HL-60/S4 (cell line): ENCODE data around the gene ANKRD2.
"Not testable (repeated sequence)": the region's sequence is repeated elsewhere in the genome, so short reads cannot be mapped to it uniquely, and the experiment has no call there.

ENCODE experiments used
- in situ Hi-C: fragments of 300-500 bp; cut with MboI; formaldehyde crosslinking; loops from 2 replicates; pipeline ENCODE4 v1.14.3; 2022; ENCODE audit warnings: low sequenced_read_pairs

Gene ANKRD2

DNA sequence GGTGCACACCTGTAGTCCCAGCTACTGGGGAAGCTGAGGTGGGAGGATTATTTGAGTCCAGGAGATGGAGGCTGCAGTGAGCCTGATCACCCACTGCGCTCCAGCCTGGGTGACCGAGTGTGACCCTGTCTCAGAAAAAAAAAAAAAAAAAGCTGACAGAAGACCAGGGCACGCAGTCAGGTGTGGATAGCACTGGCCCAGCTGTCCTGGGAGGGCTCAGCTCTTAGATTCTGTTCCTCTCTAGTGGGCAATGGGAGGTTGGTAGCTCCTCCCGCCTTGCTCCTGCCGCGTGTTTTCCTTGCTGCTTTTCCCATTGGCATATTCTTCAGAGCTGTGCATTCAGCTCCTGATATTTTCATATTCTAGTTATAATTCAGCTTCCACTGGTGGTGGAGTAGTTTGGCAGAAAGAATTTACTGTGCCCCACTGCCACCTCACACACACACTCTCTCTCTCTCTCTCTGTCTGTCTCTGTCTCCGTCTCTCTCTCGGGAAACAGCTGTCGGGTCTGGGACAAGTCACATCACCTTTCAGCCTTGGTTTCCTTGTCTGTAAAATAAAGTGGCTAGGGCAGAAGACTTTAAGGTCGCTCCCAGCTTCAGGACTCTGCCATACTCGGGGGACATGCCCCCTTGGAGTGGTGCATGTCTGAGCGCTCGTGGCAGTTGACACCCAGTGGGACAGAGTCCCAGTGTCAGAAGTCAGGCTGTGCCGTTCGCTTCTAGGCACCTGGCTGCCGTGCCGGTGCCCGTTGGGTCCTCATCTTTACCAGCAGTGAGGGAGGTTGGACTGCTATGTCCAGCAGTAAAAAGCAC, 25.9 kb upstream of the ANKRD2 start:
- in situ Hi-C loops, result no loop called here

DNA sequence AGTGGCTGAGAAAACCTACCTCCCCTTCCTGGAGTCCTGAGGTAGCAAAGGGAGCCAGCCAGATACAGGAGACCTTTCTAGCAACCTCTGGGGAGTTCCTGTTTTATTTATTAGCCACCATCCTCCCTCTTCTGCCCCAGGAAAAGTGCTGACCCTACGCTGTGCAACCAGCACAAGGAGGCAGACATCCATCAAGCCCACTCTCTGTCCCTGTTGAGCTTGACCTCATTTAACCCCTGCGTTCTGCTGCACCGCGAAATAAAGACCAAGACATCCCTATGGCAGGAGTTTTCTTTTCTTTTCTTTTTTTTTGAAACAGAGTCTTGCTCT, 25.3 kb upstream of the ANKRD2 start:
- in situ Hi-C loops, result no loop called here

DNA sequence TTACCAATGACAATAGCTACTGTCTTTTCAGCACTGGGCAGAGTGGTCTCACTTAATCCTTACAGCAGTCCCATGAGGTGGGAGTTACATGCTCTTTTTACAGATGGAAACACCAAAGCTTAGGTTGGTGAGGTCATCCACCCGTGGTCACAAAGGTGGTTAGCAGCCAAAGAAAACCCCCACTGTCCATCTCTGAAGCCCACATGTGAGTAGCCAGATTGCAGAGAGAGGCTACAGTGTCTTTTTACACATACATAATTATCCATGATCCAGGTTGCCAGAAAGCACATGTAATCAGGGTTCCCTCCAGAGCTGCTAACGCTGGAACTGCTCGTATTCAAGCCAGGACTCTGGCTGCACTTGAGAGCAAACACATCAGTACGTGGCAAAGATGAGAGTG, 24.6 kb upstream of the ANKRD2 start:
- in situ Hi-C loops, result no loop called here

DNA sequence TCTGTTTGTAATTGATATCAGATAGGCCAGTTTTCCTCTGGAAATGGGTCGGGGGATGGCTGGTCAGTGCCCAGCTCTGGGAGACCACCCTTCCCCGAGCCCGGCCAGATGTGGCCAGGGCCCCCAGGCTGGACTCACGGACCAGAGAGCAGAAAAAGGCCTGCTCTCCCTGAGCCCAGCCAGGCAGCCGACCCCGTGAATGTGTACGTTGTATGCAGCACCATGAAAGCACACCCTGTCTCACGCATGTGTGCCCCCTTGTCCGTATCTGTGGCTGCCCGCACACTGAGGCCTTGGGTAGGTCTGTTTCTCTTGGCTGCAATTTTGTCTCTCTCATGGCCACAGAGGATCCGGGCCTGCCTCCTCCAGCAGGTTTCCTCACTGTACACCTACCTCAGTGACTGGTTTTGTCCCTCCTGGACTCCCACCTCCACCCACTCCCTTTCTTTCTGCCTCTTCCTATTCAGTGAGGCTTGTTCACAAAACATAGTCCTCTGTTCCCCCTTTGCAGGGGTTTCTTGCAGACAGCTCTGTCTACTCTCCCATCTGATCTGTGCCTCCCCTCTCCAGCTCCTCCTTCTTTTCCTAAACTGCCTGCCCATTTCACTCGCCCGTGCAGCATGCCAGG, 23.6 kb upstream of the ANKRD2 start:
- in situ Hi-C loops, result no loop called here

DNA sequence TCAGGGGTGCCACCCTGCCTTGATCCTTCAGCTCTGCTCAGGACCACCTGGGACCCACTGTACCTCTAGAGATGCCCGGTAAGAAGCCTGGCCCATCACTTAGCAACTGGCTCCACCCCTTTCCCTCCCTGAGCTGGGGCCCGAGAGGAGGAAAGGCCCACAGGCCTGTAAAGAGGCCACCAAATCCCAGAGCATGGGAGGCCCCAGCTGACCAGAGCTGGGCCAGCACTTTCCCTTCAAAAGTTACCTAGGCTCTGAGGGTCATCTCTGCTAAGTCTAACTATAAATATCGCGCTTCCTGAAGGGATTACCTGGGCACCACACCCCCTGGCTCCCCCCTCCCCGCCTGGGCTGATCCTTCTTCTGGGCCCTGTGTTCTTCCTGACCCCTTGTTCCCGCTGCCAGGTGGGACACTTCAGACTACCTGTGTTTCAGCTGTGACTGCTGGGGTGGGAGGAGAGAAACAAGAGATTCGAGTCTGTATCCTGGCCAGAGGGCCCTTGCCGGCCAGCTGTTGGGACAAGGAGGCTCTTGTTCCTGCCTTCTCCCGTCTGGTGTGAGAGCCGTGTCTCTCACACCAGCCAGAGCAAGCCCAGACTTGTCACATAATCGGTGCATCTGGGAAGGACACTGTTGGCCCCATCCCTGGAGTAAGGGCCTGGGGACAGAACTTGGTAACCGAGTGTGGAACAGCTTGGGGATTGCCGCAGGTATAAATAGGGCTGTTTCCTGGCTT, 22.8 kb upstream of the ANKRD2 start:
- in situ Hi-C loops, result no loop called here

DNA sequence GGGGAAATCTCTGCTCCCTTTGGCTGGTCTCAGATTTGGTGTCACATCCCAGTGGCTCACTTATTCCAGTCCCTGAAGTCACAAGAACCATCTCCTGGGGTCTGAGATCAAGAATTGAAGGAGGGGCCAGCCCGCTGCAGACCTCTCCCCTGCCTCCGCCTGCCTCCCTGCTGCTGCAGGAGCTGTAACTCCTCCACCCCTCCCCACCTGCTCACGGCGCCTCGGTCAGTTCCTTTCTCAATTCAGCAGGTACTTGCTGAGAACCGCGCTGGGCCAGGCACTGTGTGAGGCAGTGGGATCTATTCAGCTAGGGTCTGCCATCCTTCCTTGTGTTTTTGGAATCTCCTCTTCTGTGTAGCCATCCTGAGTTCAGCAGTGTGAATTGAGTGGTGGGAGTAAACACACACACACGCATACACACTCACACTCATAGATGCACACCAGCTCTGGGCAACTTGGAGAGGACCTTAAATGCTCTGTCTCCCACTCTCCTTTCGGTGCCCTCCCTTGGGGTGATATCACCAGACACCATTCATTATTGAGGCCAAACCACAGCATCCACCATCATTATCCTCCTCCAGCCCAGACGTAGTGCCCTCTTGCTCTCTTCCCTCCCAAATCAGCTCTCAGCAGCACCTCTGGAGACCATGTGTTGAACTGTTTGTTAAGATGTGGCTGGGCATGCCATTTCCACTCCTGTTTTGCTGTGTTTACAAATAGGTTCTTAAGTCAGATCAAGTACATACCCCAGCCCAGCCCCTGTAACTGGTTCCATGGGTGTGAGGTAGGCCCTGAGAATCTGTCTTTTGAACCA, 22.0 kb upstream of the ANKRD2 start:
- in situ Hi-C loops, result no loop called here

DNA sequence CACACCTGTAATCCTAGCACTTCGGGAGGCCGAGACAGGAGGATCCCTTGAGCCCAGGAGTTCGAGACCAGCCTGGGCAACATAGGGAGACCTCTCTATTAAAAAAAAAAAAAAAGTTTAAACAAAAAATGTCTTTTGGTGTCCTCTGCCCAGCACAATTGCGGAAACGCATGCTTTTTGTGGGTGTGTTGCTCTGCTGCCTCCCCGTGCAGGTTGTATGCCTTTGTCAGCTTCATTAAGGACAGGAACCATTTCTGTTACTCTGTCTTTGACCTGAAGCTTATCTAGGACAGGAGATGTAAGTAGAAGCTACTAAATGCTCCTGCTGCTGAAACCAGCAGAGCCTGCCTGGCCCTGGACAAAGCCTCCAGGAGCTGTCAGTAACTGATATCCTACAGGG, 21.3 kb upstream of the ANKRD2 start:
- in situ Hi-C loops, result no loop called here

DNA sequence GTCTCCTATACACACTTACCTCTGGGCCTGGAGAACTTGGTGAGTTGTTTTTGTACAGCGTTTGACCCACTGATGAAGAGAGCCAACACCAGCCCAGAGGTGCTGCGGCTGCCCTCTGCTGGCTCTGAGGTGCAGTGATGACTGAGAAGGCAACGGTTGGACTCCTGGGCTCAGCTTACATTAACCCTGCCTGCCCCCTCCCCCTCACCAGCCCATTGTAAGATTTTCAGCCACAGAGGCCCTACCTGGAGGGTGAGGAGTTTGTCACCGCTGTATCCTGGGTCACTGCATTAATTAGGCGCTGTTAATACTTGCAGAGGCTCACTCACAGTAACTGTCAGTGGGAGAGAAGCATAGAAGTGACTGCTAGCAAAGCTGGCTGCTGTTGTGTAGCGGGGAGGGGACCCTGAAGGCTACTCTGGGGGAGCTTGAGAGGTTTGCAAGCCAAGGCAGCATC, 19.0 kb upstream of the ANKRD2 start:
- in situ Hi-C loops, result no loop called here

DNA sequence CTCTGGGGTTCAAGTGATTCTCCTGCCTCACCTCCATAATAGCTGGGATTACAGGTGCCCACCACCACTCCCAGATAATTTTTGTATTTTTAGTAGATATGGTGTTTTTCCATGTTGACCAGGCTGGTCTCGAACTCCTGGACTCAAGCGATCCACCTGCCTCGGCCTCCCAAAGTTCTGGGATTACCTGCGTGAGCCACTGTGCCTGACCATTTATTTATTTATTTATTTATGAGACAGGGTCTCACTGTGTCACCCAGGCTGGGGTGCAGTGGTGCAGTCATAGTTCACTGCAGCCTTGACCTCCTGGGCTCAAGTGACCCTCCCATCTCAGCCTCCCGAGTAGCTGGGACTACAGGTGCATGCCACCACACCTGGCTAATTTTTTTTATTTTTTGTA, 18.2 kb upstream of the ANKRD2 start:
- in situ Hi-C loops, result not testable (repeated sequence)

DNA sequence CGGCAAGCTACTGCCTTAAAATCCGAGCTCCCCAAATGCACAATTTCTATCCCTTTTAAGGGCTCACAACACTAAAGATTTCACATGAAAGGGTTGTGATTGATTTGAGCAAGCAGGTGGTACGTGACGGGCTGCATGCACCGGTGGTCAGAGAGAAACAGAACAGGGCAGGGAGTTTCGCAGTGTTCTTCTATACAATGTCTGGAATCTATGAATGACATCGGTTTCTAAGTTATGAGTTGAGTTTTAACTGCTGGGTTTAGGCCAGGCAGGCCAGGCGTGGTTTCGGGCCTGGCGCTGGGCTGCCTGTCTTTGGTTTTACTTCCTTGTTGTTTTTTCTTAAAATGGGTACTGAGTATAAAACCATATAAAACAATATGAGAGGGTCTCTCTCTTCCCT, 17.0 kb upstream of the ANKRD2 start:
- in situ Hi-C loops, result not testable (repeated sequence)

DNA sequence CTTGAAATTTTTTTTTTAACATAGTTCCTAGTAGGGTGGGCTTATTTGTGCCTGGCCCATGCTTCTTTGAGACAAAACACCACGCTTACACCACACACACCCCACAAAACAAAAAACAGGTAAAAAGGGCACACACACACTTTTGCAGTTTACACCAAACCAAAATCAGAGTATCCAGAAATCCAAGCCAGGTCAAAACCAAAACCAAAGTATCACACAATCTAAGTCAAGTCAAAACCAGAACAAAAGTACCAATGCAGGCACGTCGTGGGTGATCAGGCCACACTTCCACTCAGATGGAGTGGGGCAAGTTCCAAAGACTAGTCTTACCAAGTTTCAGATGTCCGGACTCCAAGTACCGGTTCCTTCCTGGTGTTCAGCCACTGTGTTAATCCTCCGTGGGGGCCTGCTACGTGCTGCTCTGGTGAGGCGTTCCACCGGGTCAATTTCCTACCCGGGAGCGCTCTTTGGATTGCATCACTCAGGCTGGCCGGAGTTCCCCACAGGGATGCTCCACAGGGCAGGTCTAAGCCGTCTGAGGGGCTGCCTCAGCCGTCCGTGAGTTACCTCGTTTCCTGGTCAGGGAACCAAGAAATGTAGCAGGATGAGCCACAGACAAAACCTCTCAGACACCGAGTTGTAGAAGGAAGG, 11.7 kb upstream of the ANKRD2 start:
- in situ Hi-C loops, result not testable (repeated sequence)

DNA sequence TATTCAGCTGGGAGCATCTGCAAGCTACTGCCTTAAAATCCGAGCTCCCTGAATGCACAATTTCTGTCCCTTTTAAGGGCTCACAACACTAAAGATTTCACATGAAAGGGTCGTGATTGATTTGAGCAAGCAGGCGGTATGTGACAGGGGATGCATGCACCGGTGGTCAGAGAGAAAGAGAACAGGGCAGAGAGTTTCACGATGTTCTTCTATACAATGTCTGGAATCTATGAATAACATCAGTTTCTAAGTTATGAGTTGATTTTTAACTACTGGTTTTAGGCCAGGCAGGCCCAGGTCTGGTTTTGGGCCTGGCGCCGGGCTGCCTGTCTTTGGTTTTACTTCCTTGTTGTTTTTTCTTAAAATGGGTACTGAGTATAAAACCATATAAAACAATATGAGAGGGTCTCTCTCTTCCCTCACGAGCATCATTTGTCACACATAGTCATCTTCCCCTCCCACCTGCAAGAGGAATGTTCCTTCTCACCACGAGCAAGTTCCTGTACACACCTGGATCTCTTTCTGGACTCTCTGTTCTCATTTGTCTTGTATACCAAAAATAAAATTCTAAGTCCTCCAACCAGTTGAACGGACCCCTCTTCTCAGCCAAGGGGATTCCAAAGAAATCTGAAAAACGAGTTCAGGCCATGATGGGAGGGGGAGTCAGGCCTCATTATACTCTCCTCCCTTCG, 11.0 kb upstream of the ANKRD2 start:
- in situ Hi-C loops, result not testable (repeated sequence)

DNA sequence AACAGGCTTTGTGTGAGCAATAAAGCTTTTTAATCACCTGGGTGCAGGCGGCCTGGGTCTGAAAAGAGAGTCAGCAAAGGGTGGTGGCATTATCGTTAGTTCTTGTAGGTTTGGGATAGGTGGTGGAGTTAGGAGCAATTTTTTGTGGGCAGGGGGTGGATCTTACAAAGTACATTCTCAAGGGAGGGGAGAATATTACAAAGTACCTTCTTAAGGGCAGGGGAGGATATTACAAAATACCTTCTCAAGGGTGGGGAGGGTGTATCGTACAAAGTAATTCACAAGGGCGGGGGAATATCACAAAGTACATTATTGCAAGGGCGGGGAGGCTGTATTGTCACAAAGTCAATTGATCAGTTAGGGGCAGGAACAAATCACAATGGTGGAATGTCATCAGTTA, 10.2 kb upstream of the ANKRD2 start:
- in situ Hi-C loops, result not testable (repeated sequence)

DNA sequence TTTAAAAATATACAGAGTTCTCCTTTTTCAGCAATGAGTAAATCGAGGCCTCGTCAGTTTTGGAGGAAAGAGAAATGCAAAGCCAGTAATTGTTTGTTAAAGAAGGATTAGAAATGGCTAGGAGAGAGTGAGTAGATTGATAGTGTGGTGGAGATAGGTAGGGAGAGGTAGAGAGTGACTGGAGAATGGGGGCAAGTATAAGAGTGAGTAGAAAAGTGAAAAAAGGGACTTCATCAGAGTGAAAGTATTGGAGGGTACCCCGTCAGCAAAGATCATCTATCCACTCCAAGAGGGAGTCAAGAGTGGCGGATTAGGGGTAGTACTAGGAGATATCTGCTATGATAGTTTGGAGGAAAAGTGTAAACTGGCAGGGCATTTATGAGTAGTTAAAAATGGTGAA, 9.2 kb upstream of the ANKRD2 start:
- in situ Hi-C loops, result no loop called here

DNA sequence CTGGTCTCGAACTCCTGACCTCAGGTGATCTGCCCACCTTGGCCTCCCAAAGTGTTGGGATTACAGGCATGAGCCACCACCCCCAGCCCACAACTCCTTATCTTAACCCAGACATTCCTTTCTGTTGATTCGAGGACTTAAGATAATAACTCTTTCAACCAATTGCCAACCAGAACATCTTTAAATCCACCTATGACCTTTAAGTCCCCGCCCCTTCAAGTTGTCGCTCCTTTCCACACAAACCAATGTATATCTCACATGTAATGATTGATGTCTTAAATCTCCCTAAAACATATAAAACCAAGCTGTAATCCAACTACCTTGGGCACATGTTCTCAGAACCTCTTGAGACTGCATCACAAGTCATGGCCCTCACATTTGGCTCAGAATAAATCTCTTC, 7.8 kb upstream of the ANKRD2 start:
- in situ Hi-C loops, result no loop called here

DNA sequence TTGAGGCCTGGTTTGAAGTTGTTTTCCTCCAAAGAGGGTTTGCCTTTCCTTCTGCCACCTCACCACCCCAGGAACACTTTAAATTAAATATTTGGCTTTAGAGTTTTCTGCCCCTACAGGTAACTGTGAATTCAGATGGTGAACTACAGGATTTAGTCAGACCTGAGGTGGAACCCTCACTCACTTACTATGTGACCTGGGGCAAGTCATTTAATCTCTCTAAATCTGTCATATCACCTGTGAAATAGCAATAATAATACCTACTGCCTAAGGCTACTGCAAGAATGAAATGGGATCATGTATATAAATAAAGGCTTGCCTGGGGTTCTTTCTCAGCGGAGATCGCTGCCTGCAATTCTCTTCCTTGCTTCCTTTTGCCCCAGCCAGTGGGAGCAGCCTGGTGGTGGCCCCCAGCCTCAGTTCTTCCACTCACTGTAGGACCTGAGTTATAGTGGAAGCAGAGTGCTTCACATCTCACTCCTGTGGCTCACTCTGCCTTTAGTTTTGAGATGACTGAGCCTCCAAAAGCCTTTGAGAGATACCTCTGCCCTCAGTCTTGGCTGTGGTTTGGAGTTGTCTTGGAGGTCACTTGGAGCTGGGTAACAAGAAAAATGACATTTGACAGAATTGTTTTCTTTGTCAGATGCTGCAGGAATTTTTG, 6.1 kb upstream of the ANKRD2 start:
- in situ Hi-C loops, result no loop called here

DNA sequence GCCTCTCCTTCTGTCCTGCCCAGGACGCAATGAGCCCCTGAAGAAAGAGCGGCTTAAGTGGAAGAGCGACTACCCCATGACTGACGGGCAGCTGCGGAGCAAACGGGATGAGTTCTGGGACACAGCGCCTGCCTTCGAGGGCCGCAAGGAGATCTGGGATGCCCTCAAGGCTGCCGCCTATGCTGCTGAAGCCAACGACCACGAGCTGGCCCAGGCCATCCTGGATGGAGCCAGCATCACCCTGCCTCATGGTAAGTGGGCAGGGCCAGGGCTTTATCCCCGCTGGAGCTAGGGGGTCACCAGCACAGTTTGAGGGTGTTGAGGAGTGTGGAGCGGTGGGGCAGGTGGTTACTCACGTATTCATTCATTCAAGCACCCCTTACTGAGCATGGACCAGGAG, 4.7 kb upstream of the ANKRD2 start:
- in situ Hi-C loops, result no loop called here

DNA sequence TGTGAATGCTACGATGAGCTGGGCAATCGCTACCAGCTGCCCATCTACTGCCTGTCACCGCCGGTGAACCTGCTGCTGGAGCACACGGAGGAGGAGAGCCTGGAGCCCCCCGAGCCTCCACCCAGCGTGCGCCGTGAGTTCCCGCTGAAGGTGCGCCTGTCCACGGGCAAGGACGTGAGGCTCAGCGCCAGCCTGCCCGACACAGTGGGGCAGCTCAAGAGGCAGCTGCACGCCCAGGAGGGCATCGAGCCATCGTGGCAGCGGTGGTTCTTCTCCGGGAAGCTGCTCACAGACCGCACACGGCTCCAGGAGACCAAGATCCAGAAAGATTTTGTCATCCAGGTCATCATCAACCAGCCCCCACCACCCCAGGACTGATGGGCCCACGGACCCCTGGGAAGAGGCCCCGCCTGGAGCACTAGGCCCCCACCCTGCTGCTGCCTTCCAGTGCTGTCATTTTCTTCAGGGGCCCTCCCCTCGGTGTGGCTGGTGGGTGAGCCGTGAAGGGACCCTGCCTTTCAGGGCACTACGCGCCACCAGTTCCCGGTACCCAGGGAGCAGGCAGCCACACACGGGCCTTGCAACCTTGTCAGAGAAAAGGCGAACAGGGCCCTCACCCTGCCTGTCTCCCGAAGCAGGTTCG, 2.3 kb upstream of the ANKRD2 start:
- in situ Hi-C loops, result no loop called here
